Measurements from ENCODE around the gene SACS.

GRCh38 chr13:23462815-23463559, 29.5 kb upstream of the SACS start:
- no peak for TF ChIP-seq JUND (IDR thresholded peaks at IDR 0.05; ENCODE audit: low read length)
- TF ChIP-seq JUN (IDR thresholded peaks at IDR 0.05; ENCODE audit: low read depth, low read length), result no peak
- no peak for TF ChIP-seq EP300 (IDR thresholded peaks at IDR 0.05; ENCODE audit: borderline replicate concordance in 1 of 2, low read depth in 2 of 2, low read length in 2 of 2)

Measured in H1 (cell line).